ENCODE data around the gene LPCAT4.

The LPCAT4 gene

DNA sequence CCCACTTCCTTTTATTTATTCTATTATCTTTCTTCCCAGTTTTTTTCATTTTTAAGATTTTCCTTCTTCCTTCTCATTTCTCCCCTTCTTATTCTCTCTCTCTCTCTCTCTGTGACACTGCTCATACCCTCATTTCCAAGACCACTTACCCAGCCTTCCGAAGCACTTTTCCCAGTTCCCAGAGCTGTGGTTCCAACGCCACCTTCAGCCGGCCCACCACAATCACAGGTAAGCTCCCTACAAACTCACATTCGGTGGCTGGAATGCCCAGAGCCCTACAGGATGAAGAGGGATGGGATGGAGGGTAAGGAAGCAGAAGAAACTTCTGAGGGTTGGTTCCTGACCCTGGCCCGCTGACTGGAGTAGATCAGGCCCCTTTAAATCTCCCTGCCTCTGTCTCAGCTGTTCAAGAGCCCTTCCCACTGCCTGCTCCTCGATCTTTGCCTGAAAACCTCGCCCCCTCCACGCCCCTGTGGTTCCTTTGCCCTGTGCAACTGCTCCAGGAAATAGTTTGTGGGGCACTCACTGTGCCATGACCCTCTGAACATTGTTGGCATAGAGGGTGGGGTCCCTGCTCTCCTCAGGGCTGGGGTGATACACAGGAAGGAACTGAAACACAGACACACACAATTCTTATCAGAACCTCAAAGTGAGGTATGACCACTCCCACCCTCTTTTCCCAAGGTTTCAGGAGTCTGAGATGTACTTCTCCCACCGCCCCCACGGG lies 4.8 kb downstream of the LPCAT4 start:
- Histone ChIP-seq H3K79me1 (replicated peaks; ENCODE audit: low read length, poor library complexity, severe bottlenecking) (peaks cover 27% of the 10 kb centered on the region), H4K8ac (ENCODE audit: low read length) (no peak overlapping the region), H3K23ac (ENCODE audit: low read length in 2 of 2) (no peak overlapping the region), H3K14ac (ENCODE audit: low read length in 2 of 2) (no peak overlapping the region), H2BK12ac (ENCODE audit: low read length in 2 of 2) (no peak overlapping the region), H2AK5ac (ENCODE audit: low read length, severe bottlenecking) (no peak overlapping the region), H3K4me3 (ENCODE audit: insufficient read depth in 1 of 2, low read depth in 1 of 2, low read length in 2 of 2) (no peak overlapping the region), H3K9ac (ENCODE audit: low read length) (no peak overlapping the region), H2BK15ac (ENCODE audit: low read depth, poor library complexity, severe bottlenecking) (no peak overlapping the region), H4K91ac (ENCODE audit: low read length) (no peak overlapping the region), H3K4me1 (ENCODE audit: control insufficient read depth, insufficient read depth, low read depth, low read length) (peaks cover 10% of the 10 kb centered on the region), H2BK5ac (ENCODE audit: low read depth, low read length, poor library complexity, severe bottlenecking) (no peak overlapping the region), H3K18ac (ENCODE audit: low read depth in 1 of 2, low read length in 2 of 2) (no peak overlapping the region), H3K9me3 (ENCODE audit: control insufficient read depth, low read length) (no peaks in the 10 kb centered on the region), H3K4me2 (ENCODE audit: low read length, poor library complexity, severe bottlenecking) (no peak overlapping the region), H3K27ac (ENCODE audit: low read length, poor library complexity, severe bottlenecking) (no peak overlapping the region), H2BK120ac (ENCODE audit: low read depth, low read length) (no peak overlapping the region), H3K27me3 (ENCODE audit: control insufficient read depth in 1 of 2, insufficient read depth in 1 of 2, low read length in 2 of 2) (no peaks in the 10 kb centered on the region), H3K4ac (ENCODE audit: low read depth in 1 of 2, low read length in 2 of 2) (no peak overlapping the region), H2AFZ (ENCODE audit: low read depth, low read length) (no peak overlapping the region), H3K36me3 (ENCODE audit: control insufficient read depth in 1 of 2, insufficient read depth in 2 of 2, low read depth in 1 of 2, low read length in 2 of 2) (peaks cover 44 to 63% of the 10 kb centered on the region in 2 experiments)
- DNase-seq: no peak
- 96% methylated on average over 7 of the region's 10 CpGs for WGBS

GRCh38 chr15:34361278-34361677 lies 5.7 kb downstream of the LPCAT4 start:
- no peak overlapping the region for H2BK12ac ChIP-seq (ENCODE audit: low read length in 2 of 2)
- peaks cover 10% of the 10 kb centered on the region for H3K4me1 ChIP-seq (ENCODE audit: control insufficient read depth, insufficient read depth, low read depth, low read length)
- no peak overlapping the region for H3K9ac ChIP-seq (ENCODE audit: low read length)
- no peak overlapping the region for H3K18ac ChIP-seq (ENCODE audit: low read depth in 1 of 2, low read length in 2 of 2)
- no peak overlapping the region for H3K27ac ChIP-seq (ENCODE audit: low read length, poor library complexity, severe bottlenecking)
- no peak overlapping the region for H3K4me3 ChIP-seq (ENCODE audit: insufficient read depth in 1 of 2, low read depth in 1 of 2, low read length in 2 of 2)
- H2AK5ac ChIP-seq (ENCODE audit: low read length, severe bottlenecking): no peak overlapping the region
- 95% methylated on average over 7 of the region's 7 CpGs for WGBS
- no peak overlapping the region for H4K91ac ChIP-seq (ENCODE audit: low read length)
- no peak overlapping the region for H3K4ac ChIP-seq (ENCODE audit: low read depth in 1 of 2, low read length in 2 of 2)
- H3K23ac ChIP-seq (ENCODE audit: low read length in 2 of 2): no peak overlapping the region
- H3K14ac ChIP-seq (ENCODE audit: low read length in 2 of 2): no peak overlapping the region
- no peak overlapping the region for H4K8ac ChIP-seq (ENCODE audit: low read length)
- peaks cover 53 to 72% of the 10 kb centered on the region in 2 experiments for H3K36me3 ChIP-seq (ENCODE audit: control insufficient read depth in 1 of 2, insufficient read depth in 2 of 2, low read depth in 1 of 2, low read length in 2 of 2)
- H2BK120ac ChIP-seq (ENCODE audit: low read depth, low read length): no peak overlapping the region
- H3K4me2 ChIP-seq (ENCODE audit: low read length, poor library complexity, severe bottlenecking): no peak overlapping the region
- no peaks in the 10 kb centered on the region for H3K27me3 ChIP-seq (ENCODE audit: control insufficient read depth in 1 of 2, insufficient read depth in 1 of 2, low read length in 2 of 2)
- H2BK15ac ChIP-seq (ENCODE audit: low read depth, poor library complexity, severe bottlenecking): no peak overlapping the region
- DNase-seq: no peak
- H3K79me1 ChIP-seq (replicated peaks; ENCODE audit: low read length, poor library complexity, severe bottlenecking): peaks cover 27% of the 10 kb centered on the region
- no peak overlapping the region for H2BK5ac ChIP-seq (ENCODE audit: low read depth, low read length, poor library complexity, severe bottlenecking)
- H3K9me3 ChIP-seq (ENCODE audit: control insufficient read depth, low read length): no peaks in the 10 kb centered on the region
- no peak overlapping the region for H2AFZ ChIP-seq (ENCODE audit: low read depth, low read length)

GRCh38 chr15:34360298-34360697 lies 6.7 kb downstream of the LPCAT4 start:
- no peak for DNase-seq
- 96% methylated on average over 1 of the region's 1 CpG for WGBS
- no peak overlapping the region for H3K4me2 ChIP-seq (ENCODE audit: low read length, poor library complexity, severe bottlenecking)
- no peak overlapping the region for H2BK120ac ChIP-seq (ENCODE audit: low read depth, low read length)
- no peak overlapping the region for H3K9ac ChIP-seq (ENCODE audit: low read length)
- no peak overlapping the region for H3K14ac ChIP-seq (ENCODE audit: low read length in 2 of 2)
- H2BK15ac ChIP-seq (ENCODE audit: low read depth, poor library complexity, severe bottlenecking): no peak overlapping the region
- H3K23ac ChIP-seq (ENCODE audit: low read length in 2 of 2): no peak overlapping the region
- H4K91ac ChIP-seq (ENCODE audit: low read length): no peak overlapping the region
- no peak overlapping the region for H3K4ac ChIP-seq (ENCODE audit: low read depth in 1 of 2, low read length in 2 of 2)
- peaks cover 4% of the 10 kb centered on the region for H3K4me1 ChIP-seq (ENCODE audit: control insufficient read depth, insufficient read depth, low read depth, low read length)
- H3K9me3 ChIP-seq (ENCODE audit: control insufficient read depth, low read length): no peaks in the 10 kb centered on the region
- H3K4me3 ChIP-seq (ENCODE audit: insufficient read depth in 1 of 2, low read depth in 1 of 2, low read length in 2 of 2): no peak overlapping the region
- peaks cover 62 to 79% of the 10 kb centered on the region in 2 experiments for H3K36me3 ChIP-seq (ENCODE audit: control insufficient read depth in 1 of 2, insufficient read depth in 2 of 2, low read depth in 1 of 2, low read length in 2 of 2)
- H2BK5ac ChIP-seq (ENCODE audit: low read depth, low read length, poor library complexity, severe bottlenecking): no peak overlapping the region
- H3K79me1 ChIP-seq (replicated peaks; ENCODE audit: low read length, poor library complexity, severe bottlenecking): peaks cover 20% of the 10 kb centered on the region
- H2BK12ac ChIP-seq (ENCODE audit: low read length in 2 of 2): no peak overlapping the region
- H3K27me3 ChIP-seq (ENCODE audit: control insufficient read depth in 1 of 2, insufficient read depth in 1 of 2, low read length in 2 of 2): no peaks in the 10 kb centered on the region
- no peak overlapping the region for H2AK5ac ChIP-seq (ENCODE audit: low read length, severe bottlenecking)
- H3K27ac ChIP-seq (ENCODE audit: low read length, poor library complexity, severe bottlenecking): no peak overlapping the region
- H4K8ac ChIP-seq (ENCODE audit: low read length): no peak overlapping the region
- no peak overlapping the region for H3K18ac ChIP-seq (ENCODE audit: low read depth in 1 of 2, low read length in 2 of 2)
- no peak overlapping the region for H2AFZ ChIP-seq (ENCODE audit: low read depth, low read length)

GRCh38 chr15:34359416-34359815 lies 7.6 kb downstream of the LPCAT4 start:
- Histone ChIP-seq H3K4ac (ENCODE audit: low read depth in 1 of 2, low read length in 2 of 2) (no peak overlapping the region), H2AFZ (ENCODE audit: low read depth, low read length) (no peak overlapping the region), H4K91ac (ENCODE audit: low read length) (no peak overlapping the region), H2BK5ac (ENCODE audit: low read depth, low read length, poor library complexity, severe bottlenecking) (no peak overlapping the region), H3K27me3 (ENCODE audit: control insufficient read depth in 1 of 2, insufficient read depth in 1 of 2, low read length in 2 of 2) (no peaks in the 10 kb centered on the region), H2BK120ac (ENCODE audit: low read depth, low read length) (no peak overlapping the region), H2AK5ac (ENCODE audit: low read length, severe bottlenecking) (no peak overlapping the region), H3K9me3 (ENCODE audit: control insufficient read depth, low read length) (no peaks in the 10 kb centered on the region), H2BK15ac (ENCODE audit: low read depth, poor library complexity, severe bottlenecking) (no peak overlapping the region), H3K4me1 (ENCODE audit: control insufficient read depth, insufficient read depth, low read depth, low read length) (no peaks in the 10 kb centered on the region), H3K9ac (ENCODE audit: low read length) (no peak overlapping the region), H3K79me1 (replicated peaks; ENCODE audit: low read length, poor library complexity, severe bottlenecking) (peaks cover 13% of the 10 kb centered on the region), H3K18ac (ENCODE audit: low read depth in 1 of 2, low read length in 2 of 2) (no peak overlapping the region), H4K8ac (ENCODE audit: low read length) (no peak overlapping the region), H3K4me3 (ENCODE audit: insufficient read depth in 1 of 2, low read depth in 1 of 2, low read length in 2 of 2) (no peak overlapping the region), H3K27ac (ENCODE audit: low read length, poor library complexity, severe bottlenecking) (no peak overlapping the region), H3K14ac (ENCODE audit: low read length in 2 of 2) (no peak overlapping the region), H3K23ac (ENCODE audit: low read length in 2 of 2) (no peak overlapping the region), H3K36me3 (ENCODE audit: control insufficient read depth in 1 of 2, insufficient read depth in 2 of 2, low read depth in 1 of 2, low read length in 2 of 2) (peaks cover 66 to 83% of the 10 kb centered on the region in 2 experiments), H2BK12ac (ENCODE audit: low read length in 2 of 2) (no peak overlapping the region), H3K4me2 (ENCODE audit: low read length, poor library complexity, severe bottlenecking) (no peak overlapping the region)
- DNase-seq: no peak
- 97% methylated on average over 2 of the region's 3 CpGs for whole genome bisulfite sequencing

All from mesenchymal stem cell (in vitro differentiated cells and primary cell).